ENCODE results near the gene RTP1. TPM values are rescaled to one million over a fixed set of nuclear protein-coding genes. Genes with fewer than 3 reads are reported as not detected.
"Not testable (repeated sequence)": the region's sequence is repeated elsewhere in the genome, so short reads cannot be mapped to it uniquely, and the experiment has no call there.

Gene RTP1
- total RNA-seq, 1 experiment from 2014 or later, result not detected

- no TSS peak for BruUV-seq (replicated peaks)
- intact Hi-C loops (cut with micrococcal nuclease; ENCODE audit: unreplicated experiment), result no loop called here
- no peak for TF ChIP-seq CTCF (conservative IDR thresholded peaks at IDR 0.05; ENCODE audit: low read depth, low read length)
- no peak for TF ChIP-seq EZH2 (IDR thresholded peaks at IDR 0.05; ENCODE audit: borderline replicate concordance, low read depth, low read length, poor library complexity, severe bottlenecking)
- Histone ChIP-seq H3K27ac (ENCODE audit: low read depth, low read length, poor library complexity, severe bottlenecking) (no peak overlapping the region), H3K27me3 (replicated peaks; ENCODE audit: insufficient read depth, low read depth, low read length, poor library complexity) (no peaks in the 10 kb centered on the region), H3K36me3 (ENCODE audit: insufficient read depth, low read length, poor library complexity, severe bottlenecking) (no peaks in the 10 kb centered on the region), H3K9me3 (ENCODE audit: low read depth, low read length, poor library complexity, severe bottlenecking) (no peaks in the 10 kb centered on the region), H3K4me1 (ENCODE audit: insufficient read depth, low read length, poor library complexity, severe bottlenecking) (no peaks in the 10 kb centered on the region), H3K4me3 (ENCODE audit: low read depth, low read length, poor library complexity, severe bottlenecking) (no peak overlapping the region)
- ChIA-PET POLR2A (ENCODE audit: low non-redundant PET) (no interaction called here), CTCF (no interaction called here)
- no peak for DNase-seq (ENCODE audit: low spot score)
Observed at GRCh38 chr3:187198490-187198889, 1.2 kb downstream of the RTP1 start.

GRCh38 chr3:187199463-187200050, 2.3 kb downstream of the RTP1 start:
- H3K27me3 ChIP-seq (replicated peaks; ENCODE audit: insufficient read depth, low read depth, low read length, poor library complexity); POLR2A ChIA-PET (ENCODE audit: low non-redundant PET); H3K36me3 ChIP-seq (ENCODE audit: insufficient read depth, low read length, poor library complexity, severe bottlenecking); CTCF ChIA-PET; H3K9me3 ChIP-seq (ENCODE audit: low read depth, low read length, poor library complexity, severe bottlenecking); intact Hi-C loops (cut with micrococcal nuclease; ENCODE audit: unreplicated experiment); H3K4me1 ChIP-seq (ENCODE audit: insufficient read depth, low read length, poor library complexity, severe bottlenecking); H3K4me3 ChIP-seq (ENCODE audit: low read depth, low read length, poor library complexity, severe bottlenecking); BruUV-seq (replicated peaks); DNase-seq (ENCODE audit: low spot score); H3K27ac ChIP-seq (ENCODE audit: low read depth, low read length, poor library complexity, severe bottlenecking): not testable (repeated sequence)

GRCh38 chr3:187205683-187206082, 8.4 kb downstream of the RTP1 start:
- Histone ChIP-seq H3K27me3 (replicated peaks; ENCODE audit: insufficient read depth, low read depth, low read length, poor library complexity) (no peaks in the 10 kb centered on the region), H3K9me3 (ENCODE audit: low read depth, low read length, poor library complexity, severe bottlenecking) (no peaks in the 10 kb centered on the region), H3K4me3 (ENCODE audit: low read depth, low read length, poor library complexity, severe bottlenecking) (no peak overlapping the region), H3K27ac (ENCODE audit: low read depth, low read length, poor library complexity, severe bottlenecking) (no peak overlapping the region), H3K4me1 (ENCODE audit: insufficient read depth, low read length, poor library complexity, severe bottlenecking) (no peaks in the 10 kb centered on the region), H3K36me3 (ENCODE audit: insufficient read depth, low read length, poor library complexity, severe bottlenecking) (no peaks in the 10 kb centered on the region)
- intact Hi-C loops (cut with micrococcal nuclease; ENCODE audit: unreplicated experiment), result no loop called here
- TF ChIP-seq CTCF (conservative IDR thresholded peaks at IDR 0.05; ENCODE audit: low read depth, low read length), result no peak
- TF ChIP-seq EZH2 (IDR thresholded peaks at IDR 0.05; ENCODE audit: borderline replicate concordance, low read depth, low read length, poor library complexity, severe bottlenecking), result no peak
- CTCF ChIA-PET, result no interaction called here
- no TSS peak for BruUV-seq (replicated peaks)
- no peak for DNase-seq (ENCODE audit: low spot score)
- POLR2A ChIA-PET (ENCODE audit: low non-redundant PET), result no interaction called here

- ChIA-PET CTCF (no interaction called here), POLR2A (ENCODE audit: low non-redundant PET) (no interaction called here)
- H3K27me3 ChIP-seq (replicated peaks; ENCODE audit: insufficient read depth, low read depth, low read length, poor library complexity), result no peaks in the 10 kb centered on the region
- no peak overlapping the region for H3K27ac ChIP-seq (ENCODE audit: low read depth, low read length, poor library complexity, severe bottlenecking)
- intact Hi-C loops (cut with micrococcal nuclease; ENCODE audit: unreplicated experiment), result no loop called here
- no peaks in the 10 kb centered on the region for H3K9me3 ChIP-seq (ENCODE audit: low read depth, low read length, poor library complexity, severe bottlenecking)
- H3K36me3 ChIP-seq (ENCODE audit: insufficient read depth, low read length, poor library complexity, severe bottlenecking), result no peaks in the 10 kb centered on the region
- H3K4me1 ChIP-seq (ENCODE audit: insufficient read depth, low read length, poor library complexity, severe bottlenecking), result no peaks in the 10 kb centered on the region
- BruUV-seq (replicated peaks), result no TSS peak
- H3K4me3 ChIP-seq (ENCODE audit: low read depth, low read length, poor library complexity, severe bottlenecking), result no peak overlapping the region
- DNase-seq (ENCODE audit: low spot score), result no peak
- TF ChIP-seq EZH2 (IDR thresholded peaks at IDR 0.05; ENCODE audit: borderline replicate concordance, low read depth, low read length, poor library complexity, severe bottlenecking), result no peak
- no peak for TF ChIP-seq CTCF (conservative IDR thresholded peaks at IDR 0.05; ENCODE audit: low read depth, low read length)
Observed at GRCh38 chr3:187207062-187207461, 9.8 kb downstream of the RTP1 start.

Measured in A673 (cell line).